ENCODE data around the gene ARHGAP24.

- TF ChIP-seq POLR2AphosphoS5 (IDR thresholded peaks at IDR 0.05; ENCODE audit: low read depth, low read length) (no peak), SIN3A (IDR thresholded peaks at IDR 0.05; ENCODE audit: borderline replicate concordance, insufficient read depth, low read length) (no peak), TAF1 (IDR thresholded peaks at IDR 0.05; ENCODE audit: borderline replicate concordance, insufficient read depth, low read length) (no peak)
- TF ChIP-seq, protein P1, sequence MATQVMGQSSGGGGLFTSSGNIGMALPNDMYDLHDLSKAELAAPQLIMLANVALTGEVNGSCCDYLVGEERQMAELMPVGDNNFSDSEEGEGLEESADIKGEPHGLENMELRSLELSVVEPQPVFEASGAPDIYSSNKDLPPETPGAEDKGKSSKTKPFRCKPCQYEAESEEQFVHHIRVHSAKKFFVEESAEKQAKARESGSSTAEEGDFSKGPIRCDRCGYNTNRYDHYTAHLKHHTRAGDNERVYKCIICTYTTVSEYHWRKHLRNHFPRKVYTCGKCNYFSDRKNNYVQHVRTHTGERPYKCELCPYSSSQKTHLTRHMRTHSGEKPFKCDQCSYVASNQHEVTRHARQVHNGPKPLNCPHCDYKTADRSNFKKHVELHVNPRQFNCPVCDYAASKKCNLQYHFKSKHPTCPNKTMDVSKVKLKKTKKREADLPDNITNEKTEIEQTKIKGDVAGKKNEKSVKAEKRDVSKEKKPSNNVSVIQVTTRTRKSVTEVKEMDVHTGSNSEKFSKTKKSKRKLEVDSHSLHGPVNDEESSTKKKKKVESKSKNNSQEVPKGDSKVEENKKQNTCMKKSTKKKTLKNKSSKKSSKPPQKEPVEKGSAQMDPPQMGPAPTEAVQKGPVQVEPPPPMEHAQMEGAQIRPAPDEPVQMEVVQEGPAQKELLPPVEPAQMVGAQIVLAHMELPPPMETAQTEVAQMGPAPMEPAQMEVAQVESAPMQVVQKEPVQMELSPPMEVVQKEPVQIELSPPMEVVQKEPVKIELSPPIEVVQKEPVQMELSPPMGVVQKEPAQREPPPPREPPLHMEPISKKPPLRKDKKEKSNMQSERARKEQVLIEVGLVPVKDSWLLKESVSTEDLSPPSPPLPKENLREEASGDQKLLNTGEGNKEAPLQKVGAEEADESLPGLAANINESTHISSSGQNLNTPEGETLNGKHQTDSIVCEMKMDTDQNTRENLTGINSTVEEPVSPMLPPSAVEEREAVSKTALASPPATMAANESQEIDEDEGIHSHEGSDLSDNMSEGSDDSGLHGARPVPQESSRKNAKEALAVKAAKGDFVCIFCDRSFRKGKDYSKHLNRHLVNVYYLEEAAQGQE (IDR thresholded peaks at IDR 0.05; ENCODE audit: insufficient read depth in 1 of 2, low read depth in 2 of 2, low read length in 2 of 2), result no peak
These were observed 478.2 kb downstream of the ARHGAP24 start for GRCh38 chr4:85952972-85953650.
